Keratinocyte (primary cell): ENCODE measurements around the gene PEX11A. TPM values are rescaled to one million over a fixed set of nuclear protein-coding genes. Genes with fewer than 3 reads are reported as not detected.

ENCODE experiments used
- DNase-seq: peaks from one replicate; pipeline ENCODE4 v3.0.0-alpha.2; 2011; ENCODE audit warnings: low read depth, missing footprints, low spot score
- FAIRE-seq: peaks from 2 replicates; lab custom pipeline; 2011; peaks lifted over from hg19 to GRCh38; lab: Jason Lieb, UNC
- H2AFZ ChIP-seq: 2 replicates; pipeline ENCODE4 v1.6.0; 2012; ENCODE audit warnings: low read length, control low read depth, inconsistent platforms; ENCODE audit not compliant: control insufficient read depth
- H3K27ac ChIP-seq: 2 replicates; pipeline ENCODE4 v1.5.1; 2011; ENCODE audit warnings: low read length; ENCODE audit not compliant: control insufficient read depth, insufficient read depth
- H3K27me3 ChIP-seq: 3 replicates; pipeline ENCODE4 v1.6.0; 2011; ENCODE audit warnings: low read length; ENCODE audit not compliant: control insufficient read depth, insufficient read depth; ENCODE audit errors: extremely low read depth
- H3K36me3 ChIP-seq, 2 experiments: 2 replicates in 1 of 2; 3 replicates in 1 of 2; pipeline ENCODE4 v1.5.1; 2011; ENCODE audit warnings: low read length in 2 of 2, mild to moderate bottlenecking in 1 of 2; ENCODE audit not compliant: control insufficient read depth in 2 of 2, insufficient read depth in 2 of 2; ENCODE audit errors: extremely low read depth in 1 of 2
- H3K4me1 ChIP-seq: 3 replicates; pipeline ENCODE4 v1.5.1; 2011; ENCODE audit warnings: low read length; ENCODE audit not compliant: control insufficient read depth, insufficient read depth; ENCODE audit errors: extremely low read depth
- H3K4me2 ChIP-seq: 3 replicates; pipeline ENCODE4 v1.6.0; 2011; ENCODE audit warnings: low read depth, low read length; ENCODE audit not compliant: control insufficient read depth, insufficient read depth; ENCODE audit errors: extremely low read depth
- H3K4me3 ChIP-seq, 3 experiments: fragments of 200-600 bp in 1 of 3; sonication (generic) in 1 of 3; 2 replicates in 2 of 3; 3 replicates in 1 of 3; pipeline ENCODE4 v1.5.1; 2011 to 2016; ENCODE audit warnings: low read length in 3 of 3, mild to moderate bottlenecking in 3 of 3, control low read depth in 2 of 3, inconsistent platforms in 1 of 3, low read depth in 1 of 3, mixed read lengths in 1 of 3, mixed run types in 1 of 3, moderate library complexity in 1 of 3; ENCODE audit not compliant: control insufficient read depth in 2 of 3, insufficient read depth in 2 of 3; ENCODE audit errors: extremely low read depth in 1 of 3
- H3K79me2 ChIP-seq: 2 replicates; pipeline ENCODE4 v1.6.0; 2012; ENCODE audit warnings: low read length; ENCODE audit not compliant: control insufficient read depth, insufficient read depth
- H3K9ac ChIP-seq: 3 replicates; pipeline ENCODE4 v1.6.0; 2011; ENCODE audit warnings: low read length; ENCODE audit not compliant: control insufficient read depth, insufficient read depth; ENCODE audit errors: extremely low read depth
- H3K9me1 ChIP-seq: 3 replicates; pipeline ENCODE4 v1.6.0; 2011; ENCODE audit warnings: low read length; ENCODE audit not compliant: control insufficient read depth, insufficient read depth; ENCODE audit errors: extremely low read depth
- H3K9me3 ChIP-seq: 2 replicates; pipeline ENCODE4 v1.5.1; 2012; ENCODE audit warnings: low read depth, low read length; ENCODE audit not compliant: control insufficient read depth
- H4K20me1 ChIP-seq: 3 replicates; pipeline ENCODE4 v1.6.0; 2011; ENCODE audit warnings: low read length; ENCODE audit not compliant: control insufficient read depth, insufficient read depth; ENCODE audit errors: extremely low read depth
- CTCF ChIP-seq, 3 experiments: IDR thresholded peaks in 1 of 3; conservative IDR thresholded peaks in 1 of 3; optimal IDR thresholded peaks in 1 of 3; 2 replicates in 2 of 3; 3 replicates in 1 of 3; pipeline versions ENCODE3 to v1.5.1; 2011; ENCODE audit warnings: low read length in 3 of 3, mild to moderate bottlenecking in 3 of 3, moderate library complexity in 2 of 3, control low read depth in 1 of 3, inconsistent platforms in 1 of 3; ENCODE audit not compliant: insufficient read depth in 2 of 3; ENCODE audit errors: extremely low read depth in 1 of 3
- EZH2 ChIP-seq: IDR thresholded peaks from one replicate; pipeline ENCODE4 v1.6.1; 2012; ENCODE audit warnings: inconsistent platforms, mild to moderate bottlenecking, low read length, moderate library complexity
- dilution Hi-C: fragments of 300-500 bp; cut with MboI; formaldehyde crosslinking; loops from one replicate; pipeline ENCODE4 v1.7.0; 2020; ENCODE audit warnings: low sequenced_read_pairs; ENCODE audit not compliant: extremely low pct_ligation_motif_present
- polyA plus RNA-seq, 5 experiments: library from polyadenylated mRNA; depleted of rRNA in 3 of 5; stranded (reverse) in 3 of 5; stranded (forward) in 1 of 5; unstranded in 1 of 5; fragments of >200 nt; gene quantifications; 1 replicate in 1 of 5; 2 replicates in 3 of 5; 3 replicates in 1 of 5; pipeline versions ENCODE4 v1.2.1 to v1.2.3, GENCODE V29; 2011 to 2012; ENCODE audit warnings: missing spikeins in 2 of 5, low read depth in 1 of 5, low replicate concordance in 1 of 5

PEX11A gene
- polyA plus RNA-seq, 1 donor (not counting 4 experiments of a cell fraction or from before 2014, with no cell fraction given): 6.0 TPM

GRCh38 chr15:89707577-89707976 is 17.0 kb upstream of the PEX11A start:
- dilution Hi-C loops: loop anchor here (25.0 kb wide), 1 partner anchor 95 kb away; no protein-coding TSS in a partner anchor
- Histone ChIP-seq H3K4me2 (no peak overlapping the region), H3K79me2 (no peaks in the 10 kb centered on the region), H3K4me1 (no peaks in the 10 kb centered on the region), H3K4me3 (no peak overlapping the region), H3K36me3 (no peaks in the 10 kb centered on the region), H3K9me3 (no peaks in the 10 kb centered on the region), H3K9me1 (no peaks in the 10 kb centered on the region), H3K27ac (no peak overlapping the region), H4K20me1 (no peaks in the 10 kb centered on the region), H3K27me3 (no peaks in the 10 kb centered on the region), H3K9ac (no peak overlapping the region), H2AFZ (no peak overlapping the region)
- DNase-seq (no peak), FAIRE-seq (no peak)
- no peak for TF ChIP-seq EZH2
- no peak for TF ChIP-seq CTCF (optimal IDR thresholded peaks at IDR 0.05 in 1 of 3, IDR thresholded peaks at IDR 0.05 in 1 of 3, conservative IDR thresholded peaks at IDR 0.05 in 1 of 3; ENCODE audit: extremely low read depth in 1 of 3, insufficient read depth in 2 of 3, low read length in 3 of 3)

GRCh38 chr15:89704411-89704810 is 13.9 kb upstream of the PEX11A start:
- DNase-seq (no peak), FAIRE-seq (no peak)
- no peaks in the 10 kb centered on the region for H3K9me1 ChIP-seq

More at GRCh38 chr15:89704411-89704810, 13.9 kb upstream of the PEX11A start:
- Histone ChIP-seq H2AFZ (no peak overlapping the region), H3K27ac (no peak overlapping the region), H3K4me2 (no peak overlapping the region), H3K79me2 (no peaks in the 10 kb centered on the region), H3K27me3 (no peaks in the 10 kb centered on the region), H3K4me1 (no peaks in the 10 kb centered on the region), H3K4me3 (no peak overlapping the region), H3K36me3 (no peaks in the 10 kb centered on the region), H3K9ac (no peak overlapping the region), H4K20me1 (no peaks in the 10 kb centered on the region), H3K9me3 (no peaks in the 10 kb centered on the region)
- TF ChIP-seq EZH2 (no peak), CTCF (optimal IDR thresholded peaks at IDR 0.05 in 1 of 3, IDR thresholded peaks at IDR 0.05 in 1 of 3, conservative IDR thresholded peaks at IDR 0.05 in 1 of 3; ENCODE audit: extremely low read depth in 1 of 3, insufficient read depth in 2 of 3, low read length in 3 of 3) (no peak)
- dilution Hi-C loops: loop anchor here (25.0 kb wide), 1 partner anchor 92 kb away; no protein-coding TSS in a partner anchor
